Right lobe of liver (tissue), 4 donors: Measurements from ENCODE around the gene GPR17.

Experiments
- POLR2A ChIP-seq: fragments of 450-650 bp; IDR thresholded peaks from one replicate; pipeline ENCODE4 v1.6.1; 2017; ENCODE audit warnings: antibody characterized with exemption, mild to moderate bottlenecking
- TF ChIP-seq, protein P1 (sequence below), 4 donors: fragments of 200-600 bp in 3 of 4; fragments of 450-650 bp in 1 of 4; IDR thresholded peaks; one replicate each; pipeline versions ENCODE4 v1.5.1 to v1.8.0; 2016 to 2022; ENCODE audit warnings: antibody characterized with exemption in 4 of 4, mild to moderate bottlenecking in 2 of 4
- donor health status: DM: no; HTN: no; CAD: no.
- donor health status: DM: no; HTN: no; CAD: no.
- donor health status: DM: no; HTN: yes; CAD: no.

DNA sequence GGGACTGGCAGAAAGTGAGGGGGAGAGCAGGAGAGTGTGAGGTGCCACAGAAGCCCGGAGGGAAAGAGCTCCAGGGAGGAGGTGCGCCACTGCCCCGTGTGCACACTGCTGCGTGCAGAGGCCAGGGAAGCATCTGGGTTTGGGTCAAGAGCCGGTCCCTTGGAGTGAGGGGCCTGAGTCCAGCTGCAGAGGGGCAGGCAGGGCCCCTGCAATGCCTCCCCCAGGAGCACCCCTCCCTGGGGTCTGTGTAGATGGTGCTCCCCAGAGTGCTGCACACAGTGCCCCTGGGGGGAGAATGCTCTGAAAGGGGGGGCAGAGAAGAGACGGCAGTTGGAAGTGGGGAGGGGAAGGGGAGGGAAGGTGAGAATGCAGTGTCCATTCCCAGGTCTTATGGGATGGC lies 33.0 kb downstream of the GPR17 start:
- TF ChIP-seq, protein P1, sequence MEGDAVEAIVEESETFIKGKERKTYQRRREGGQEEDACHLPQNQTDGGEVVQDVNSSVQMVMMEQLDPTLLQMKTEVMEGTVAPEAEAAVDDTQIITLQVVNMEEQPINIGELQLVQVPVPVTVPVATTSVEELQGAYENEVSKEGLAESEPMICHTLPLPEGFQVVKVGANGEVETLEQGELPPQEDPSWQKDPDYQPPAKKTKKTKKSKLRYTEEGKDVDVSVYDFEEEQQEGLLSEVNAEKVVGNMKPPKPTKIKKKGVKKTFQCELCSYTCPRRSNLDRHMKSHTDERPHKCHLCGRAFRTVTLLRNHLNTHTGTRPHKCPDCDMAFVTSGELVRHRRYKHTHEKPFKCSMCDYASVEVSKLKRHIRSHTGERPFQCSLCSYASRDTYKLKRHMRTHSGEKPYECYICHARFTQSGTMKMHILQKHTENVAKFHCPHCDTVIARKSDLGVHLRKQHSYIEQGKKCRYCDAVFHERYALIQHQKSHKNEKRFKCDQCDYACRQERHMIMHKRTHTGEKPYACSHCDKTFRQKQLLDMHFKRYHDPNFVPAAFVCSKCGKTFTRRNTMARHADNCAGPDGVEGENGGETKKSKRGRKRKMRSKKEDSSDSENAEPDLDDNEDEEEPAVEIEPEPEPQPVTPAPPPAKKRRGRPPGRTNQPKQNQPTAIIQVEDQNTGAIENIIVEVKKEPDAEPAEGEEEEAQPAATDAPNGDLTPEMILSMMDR (IDR thresholded peaks at IDR 0.05): no peak
- no peak for TF ChIP-seq POLR2A
